IPS-20b (cell line): ENCODE measurements around the gene SLC47A2.

Experiments used
- H3K27ac ChIP-seq: one replicate; pipeline ENCODE4 v1.5.1; 2013; ENCODE audit warnings: low read length
- H3K27me3 ChIP-seq: 2 replicates; pipeline ENCODE4 v1.6.1; 2013; ENCODE audit warnings: mild to moderate bottlenecking, low read length, inconsistent platforms; ENCODE audit not compliant: insufficient read depth
- H3K36me3 ChIP-seq: 2 replicates; pipeline ENCODE4 v1.6.1; 2013; ENCODE audit warnings: low read depth, mild to moderate bottlenecking, inconsistent platforms, low read length, moderate library complexity; ENCODE audit not compliant: insufficient read depth
- H3K4me1 ChIP-seq: 2 replicates; pipeline ENCODE4 v1.6.1; 2013; ENCODE audit warnings: mild to moderate bottlenecking, control low read depth, inconsistent platforms, low read length, moderate library complexity; ENCODE audit not compliant: insufficient read depth
- H3K4me3 ChIP-seq: 2 replicates; pipeline ENCODE4 v1.5.1; 2013; ENCODE audit warnings: mild to moderate bottlenecking, low read length, inconsistent platforms
- H3K9ac ChIP-seq: 2 replicates; pipeline ENCODE4 v1.6.1; 2013; ENCODE audit warnings: low read depth, mild to moderate bottlenecking, inconsistent platforms, low read length, moderate library complexity
- H3K9me3 ChIP-seq: 2 replicates; pipeline ENCODE4 v1.6.1; 2013; ENCODE audit warnings: mild to moderate bottlenecking, low read depth, low read length, inconsistent platforms; ENCODE audit not compliant: insufficient read depth

Gene SLC47A2

GRCh38 chr17:19651451-19652238 is 64.7 kb downstream of the SLC47A2 start:
- H3K27me3 ChIP-seq: peaks cover 25% of the 10 kb centered on the region; the same call in 1 of the 2 replicates
- H3K27ac ChIP-seq: no peak overlapping the region
- H3K36me3 ChIP-seq: peaks cover 40% of the 10 kb centered on the region
- no peak overlapping the region for H3K9ac ChIP-seq
- H3K4me1 ChIP-seq: peaks cover 18% of the 10 kb centered on the region
- no peaks in the 10 kb centered on the region for H3K9me3 ChIP-seq
- no peak overlapping the region; the same call in 1 of the 2 replicates for H3K4me3 ChIP-seq

GRCh38 chr17:19650826-19651225 is 65.6 kb downstream of the SLC47A2 start:
- H3K36me3 ChIP-seq: peaks cover 31% of the 10 kb centered on the region
- peaks cover 32% of the 10 kb centered on the region; the same call in 1 of the 2 replicates for H3K27me3 ChIP-seq
- peak overlapping the region; percentile 34; the same call in 1 of the 2 replicates for H3K4me3 ChIP-seq
- peak overlapping the region; percentile 5; the same call in 1 of the 2 replicates for H3K9ac ChIP-seq
- H3K4me1 ChIP-seq: peaks cover 23% of the 10 kb centered on the region
- H3K27ac ChIP-seq: no peak overlapping the region
- H3K9me3 ChIP-seq: no peaks in the 10 kb centered on the region

DNA sequence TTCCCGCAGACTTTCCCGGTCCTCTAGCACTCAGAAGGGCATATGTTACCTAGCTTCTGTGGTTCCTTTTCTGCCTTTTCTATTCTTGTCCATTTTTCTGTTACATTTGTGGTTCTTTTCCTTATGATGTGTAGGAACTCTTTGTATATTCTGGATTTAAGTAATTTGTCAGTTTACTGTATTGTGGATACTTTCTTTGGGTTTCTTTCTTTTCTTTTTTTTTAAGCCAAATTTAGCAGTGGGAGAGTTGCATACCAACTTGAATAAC is 67.2 kb downstream of the SLC47A2 start:
- no peak overlapping the region for H3K27ac ChIP-seq
- H3K4me3 ChIP-seq: peak overlapping the region; percentile 89
- H3K4me1 ChIP-seq: peaks cover 26% of the 10 kb centered on the region

GRCh38 chr17:19648475-19649273 is 67.7 kb downstream of the SLC47A2 start, which contains the start of gene ALDH3A2:
ALDH3A2 (plus strand) TSS chr17:19648751; CDS start chr17:19648972, 221 bp downstream.
- Histone ChIP-seq H3K9me3 (no peaks in the 10 kb centered on the region), H3K27ac (no peak within 1 kb of the TSS), H3K36me3 (peaks cover 18% of the 10 kb centered on the region), H3K9ac (peak within 1 kb of the TSS; percentile 83), H3K27me3 (peaks cover 38% of the 10 kb centered on the region; the same call in 1 of the 2 replicates), H3K4me3 (peak within 1 kb of the TSS; percentile 89), H3K4me1 (peaks cover 26% of the 10 kb centered on the region)

More for the DNA sequence above, 67.2 kb downstream of the SLC47A2 start:
- Histone ChIP-seq H3K9ac (peak overlapping the region; percentile 83), H3K27me3 (peaks cover 38% of the 10 kb centered on the region; the same call in 1 of the 2 replicates), H3K9me3 (no peaks in the 10 kb centered on the region), H3K36me3 (peaks cover 18% of the 10 kb centered on the region)

GRCh38 chr17:19647697-19648474 is 68.5 kb downstream of the SLC47A2 start:
- Histone ChIP-seq H3K9ac (peak overlapping the region; percentile 83), H3K36me3 (peaks cover 11% of the 10 kb centered on the region), H3K27ac (no peak overlapping the region), H3K4me1 (peaks cover 26% of the 10 kb centered on the region), H3K27me3 (peaks cover 38% of the 10 kb centered on the region; the same call in 1 of the 2 replicates), H3K9me3 (no peaks in the 10 kb centered on the region), H3K4me3 (peak overlapping the region; percentile 89)

- H3K27me3 ChIP-seq: peaks cover 38% of the 10 kb centered on the region; the same call in 1 of the 2 replicates
- no peaks in the 10 kb centered on the region for H3K9me3 ChIP-seq
- H3K4me3 ChIP-seq: peak overlapping the region; percentile 89
- H3K27ac ChIP-seq: no peak overlapping the region
- peaks cover 2% of the 10 kb centered on the region; the same call in 1 of the 2 replicates for H3K36me3 ChIP-seq
- peak overlapping the region; percentile 83; the same call in 1 of the 2 replicates for H3K9ac ChIP-seq
- peaks cover 33% of the 10 kb centered on the region for H3K4me1 ChIP-seq
Observed at GRCh38 chr17:19646788-19647696, 69.3 kb downstream of the SLC47A2 start.

GRCh38 chr17:19645734-19646201 is 70.6 kb downstream of the SLC47A2 start:
- no peaks in the 10 kb centered on the region for H3K36me3 ChIP-seq
- no peak overlapping the region for H3K27ac ChIP-seq
- H3K27me3 ChIP-seq: peaks cover 38% of the 10 kb centered on the region; the same call in 1 of the 2 replicates
- no peak overlapping the region for H3K9ac ChIP-seq
- H3K4me3 ChIP-seq: no peak overlapping the region
- no peaks in the 10 kb centered on the region for H3K9me3 ChIP-seq
- peaks cover 30% of the 10 kb centered on the region for H3K4me1 ChIP-seq

DNA sequence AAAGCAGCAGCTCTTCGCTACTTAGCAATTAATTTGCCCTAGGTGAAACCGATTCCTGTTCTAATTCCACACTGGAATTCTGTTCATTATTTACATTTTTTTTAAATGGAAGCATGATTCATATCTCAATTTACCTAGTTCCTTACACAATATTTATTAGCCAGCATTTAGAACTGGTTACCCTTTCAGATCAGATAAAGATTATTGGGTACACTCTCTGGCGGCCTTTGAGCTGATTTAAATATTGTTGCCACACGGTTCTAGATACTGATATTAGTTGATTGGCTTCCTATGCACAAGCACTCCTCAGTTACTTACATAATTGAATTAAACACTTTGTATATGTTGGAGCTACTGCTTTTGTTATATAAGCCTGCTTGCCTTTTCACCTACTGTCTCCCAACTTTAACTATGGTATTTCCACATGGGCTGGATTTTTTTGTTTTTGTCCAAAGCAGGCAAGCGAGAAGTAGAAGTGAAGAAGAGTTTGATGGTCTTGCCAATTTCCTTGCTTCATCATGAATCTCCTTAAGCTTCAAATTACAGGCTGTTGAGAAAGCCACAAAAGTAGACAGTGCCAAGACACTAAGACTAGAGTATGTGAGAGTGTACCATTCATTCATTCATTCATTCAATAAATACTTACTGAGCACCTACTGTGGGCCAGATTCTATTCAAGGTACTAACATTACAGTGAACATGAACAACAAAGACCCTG is 71.7 kb downstream of the SLC47A2 start:
- H3K9ac ChIP-seq: no peak overlapping the region
- no peaks in the 10 kb centered on the region for H3K9me3 ChIP-seq
- H3K4me3 ChIP-seq: no peak overlapping the region
- peaks cover 35% of the 10 kb centered on the region; the same call in 1 of the 2 replicates for H3K27me3 ChIP-seq
- no peaks in the 10 kb centered on the region for H3K36me3 ChIP-seq
- peaks cover 30% of the 10 kb centered on the region for H3K4me1 ChIP-seq
- H3K27ac ChIP-seq: no peak overlapping the region

GRCh38 chr17:19642373-19642893 is 74.0 kb downstream of the SLC47A2 start:
- H3K9me3 ChIP-seq: no peaks in the 10 kb centered on the region
- H3K9ac ChIP-seq: no peak overlapping the region
- H3K27me3 ChIP-seq: peaks cover 21% of the 10 kb centered on the region; the same call in 1 of the 2 replicates
- H3K27ac ChIP-seq: no peak overlapping the region
- no peaks in the 10 kb centered on the region for H3K36me3 ChIP-seq
- peaks cover 28% of the 10 kb centered on the region for H3K4me1 ChIP-seq
- H3K4me3 ChIP-seq: no peak overlapping the region
